ENCODE data around the gene LRR1.

The LRR1 gene

DNA sequence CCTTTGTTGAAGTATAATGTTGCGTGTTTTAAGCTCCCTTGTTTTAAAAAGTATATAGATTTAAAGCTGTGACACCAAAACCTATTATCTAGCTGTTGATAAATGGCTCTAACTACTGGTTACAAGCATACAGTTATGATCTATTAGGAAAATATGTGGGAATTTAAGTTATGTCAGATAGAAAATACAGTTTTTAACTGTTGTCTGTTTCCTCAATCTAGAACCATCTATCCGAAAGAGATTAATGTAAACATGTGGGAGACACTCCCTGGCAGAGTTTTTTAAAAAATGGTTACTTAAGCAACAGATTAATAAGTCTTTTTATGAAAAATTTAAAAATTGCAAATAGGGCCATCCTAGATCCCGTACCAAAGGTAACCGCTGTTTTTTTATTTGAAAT, 13.5 kb downstream of the LRR1 start:
- no peak overlapping the region for H3K4me3 ChIP-seq (ENCODE audit: low read length)
- no peak for TF ChIP-seq ZNF274 (IDR thresholded peaks at IDR 0.05; ENCODE audit: low read depth, low read length)

DNA sequence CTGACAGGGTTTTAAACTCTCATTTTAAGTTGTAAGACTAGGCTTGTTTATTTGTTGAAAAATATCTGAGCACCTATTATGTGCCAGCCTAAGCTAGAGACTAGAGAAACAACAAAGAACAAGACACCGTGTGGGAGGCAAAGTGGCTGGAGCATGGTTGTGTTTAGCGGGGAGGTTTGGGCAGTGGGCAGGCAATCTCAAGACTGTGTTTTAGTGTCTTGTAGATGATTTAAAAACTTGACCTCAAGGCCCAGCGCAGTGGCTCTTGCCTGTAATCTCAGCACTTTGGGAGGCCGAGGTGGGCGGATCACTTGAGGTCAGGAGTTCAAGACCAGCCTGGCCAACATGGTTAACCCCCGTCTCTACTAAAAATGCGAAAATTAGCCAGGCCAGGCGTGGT, 13.9 kb downstream of the LRR1 start:
- H3K4me3 ChIP-seq (ENCODE audit: low read length), result no peak overlapping the region
- no peak for TF ChIP-seq ZNF274 (IDR thresholded peaks at IDR 0.05; ENCODE audit: low read depth, low read length)

DNA sequence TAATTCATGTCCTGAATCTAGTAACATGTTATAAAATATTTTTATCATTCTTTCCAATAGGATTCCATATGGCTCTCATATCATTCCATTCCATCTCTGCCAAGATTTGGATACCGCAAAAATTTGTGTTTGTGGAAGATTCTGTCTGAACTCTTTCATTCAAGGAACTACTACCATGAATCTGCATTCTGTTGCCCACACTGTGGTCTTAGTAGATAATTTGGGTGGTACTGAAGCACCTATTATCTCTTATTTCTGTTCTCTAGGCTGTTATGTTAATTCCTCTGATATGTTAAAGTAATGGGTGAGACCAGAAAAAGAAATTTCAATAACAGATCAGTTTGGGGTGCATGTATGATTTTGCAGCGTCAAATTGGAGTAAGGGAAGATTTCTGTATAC, 15.5 kb downstream of the LRR1 start:
- H3K4me3 ChIP-seq (ENCODE audit: low read length), result no peak overlapping the region
- no peak for TF ChIP-seq ZNF274 (IDR thresholded peaks at IDR 0.05; ENCODE audit: low read depth, low read length)

DNA sequence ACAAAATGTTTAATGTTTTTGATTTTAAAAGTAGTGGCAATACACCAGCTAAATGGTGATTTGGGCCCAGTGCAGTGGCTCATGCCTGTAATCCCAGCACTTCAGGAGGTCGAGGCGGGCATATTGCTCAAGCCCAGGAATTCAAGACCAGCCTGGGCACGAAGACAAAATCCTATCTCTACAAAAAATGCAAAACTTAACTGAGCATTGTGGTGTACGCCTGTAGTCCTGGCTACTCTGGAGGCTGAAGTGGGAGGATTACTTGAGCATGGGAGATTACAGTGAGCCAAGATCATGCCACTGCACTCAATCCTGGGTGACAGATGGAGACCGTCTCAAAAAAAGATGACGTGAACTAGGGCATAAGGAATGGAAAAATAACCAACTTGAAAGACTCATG, 17.0 kb downstream of the LRR1 start:
- no peak overlapping the region for H3K4me3 ChIP-seq (ENCODE audit: low read length)
- TF ChIP-seq ZNF274 (IDR thresholded peaks at IDR 0.05; ENCODE audit: low read depth, low read length), result no peak

DNA sequence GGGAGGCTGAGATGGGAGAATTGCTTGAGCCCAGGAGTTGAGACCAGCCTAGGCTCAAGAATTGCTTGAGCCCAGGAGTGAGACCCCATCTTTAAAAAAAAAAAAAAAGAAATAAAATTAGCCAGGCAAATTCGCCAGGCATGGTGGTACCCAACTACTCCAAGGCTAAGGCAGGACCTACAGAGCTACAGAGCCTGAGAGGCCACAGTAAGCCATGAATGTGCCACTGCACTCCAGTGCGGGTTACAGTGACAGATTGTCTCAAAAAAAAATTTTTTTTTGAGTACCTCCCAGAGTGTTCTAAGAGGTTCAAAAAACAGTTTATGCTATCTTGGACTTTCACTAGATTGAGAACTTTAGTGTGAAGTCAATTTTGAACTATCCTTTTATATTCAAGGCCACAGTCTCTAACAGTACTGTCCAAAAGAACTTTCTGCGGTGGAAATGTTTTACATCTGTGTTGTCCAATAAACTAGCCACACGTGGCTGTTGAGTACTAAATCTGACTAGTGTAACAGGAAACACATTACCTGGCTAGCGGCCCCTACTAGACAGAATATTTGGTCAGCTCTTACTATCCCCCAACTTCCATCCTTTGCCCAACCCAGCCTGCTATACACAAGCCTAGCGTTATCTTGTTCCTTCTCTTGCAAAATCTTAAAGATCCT, 19.2 kb downstream of the LRR1 start:
- no peak for TF ChIP-seq ZNF274 (IDR thresholded peaks at IDR 0.05; ENCODE audit: low read depth, low read length)
- no peak overlapping the region for H3K4me3 ChIP-seq (ENCODE audit: low read length)

DNA sequence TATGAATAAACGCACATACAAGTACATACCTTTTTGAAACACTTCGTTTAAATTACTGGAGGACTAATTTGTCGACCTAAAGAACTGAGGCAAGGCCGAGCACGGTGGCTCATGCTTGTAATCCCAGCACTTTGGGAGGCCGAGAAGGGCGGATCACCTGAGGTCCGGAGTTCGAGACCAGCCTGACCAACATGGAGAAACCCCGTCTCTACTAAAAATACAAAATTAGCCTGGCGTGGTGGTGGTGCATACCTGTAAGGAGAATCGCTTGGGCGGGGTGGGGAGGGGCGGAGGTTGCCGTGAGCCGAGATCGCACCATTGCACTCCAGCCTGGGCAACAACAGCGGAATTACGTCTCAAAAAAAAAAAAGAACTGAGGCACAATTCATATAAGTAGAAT, 20.5 kb downstream of the LRR1 start:
- H3K4me3 ChIP-seq (ENCODE audit: low read length), result peak overlapping the region; percentile 72

DNA sequence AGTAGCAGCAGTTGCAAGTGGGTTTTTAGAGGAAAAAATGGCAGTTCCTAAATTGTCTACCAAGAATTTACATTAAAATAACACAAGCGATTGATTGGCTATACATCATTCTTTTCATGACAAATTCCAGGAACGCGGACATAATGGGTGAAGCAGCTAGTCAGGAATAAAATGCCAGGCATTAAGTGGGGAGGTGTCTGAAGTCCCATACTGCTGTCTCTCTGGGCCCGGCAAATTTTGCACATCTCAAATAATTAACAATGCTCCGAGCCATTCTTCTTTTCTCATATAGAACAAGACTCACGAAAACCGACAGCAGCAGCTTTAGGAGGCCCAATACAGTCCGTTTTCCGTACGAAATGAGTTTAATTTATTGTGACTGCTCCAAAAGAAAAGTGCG, 21.0 kb downstream of the LRR1 start:
- peak overlapping the region; percentile 72 for H3K4me3 ChIP-seq (ENCODE audit: low read length)
- no peak for TF ChIP-seq ZNF274 (IDR thresholded peaks at IDR 0.05; ENCODE audit: low read depth, low read length)

DNA sequence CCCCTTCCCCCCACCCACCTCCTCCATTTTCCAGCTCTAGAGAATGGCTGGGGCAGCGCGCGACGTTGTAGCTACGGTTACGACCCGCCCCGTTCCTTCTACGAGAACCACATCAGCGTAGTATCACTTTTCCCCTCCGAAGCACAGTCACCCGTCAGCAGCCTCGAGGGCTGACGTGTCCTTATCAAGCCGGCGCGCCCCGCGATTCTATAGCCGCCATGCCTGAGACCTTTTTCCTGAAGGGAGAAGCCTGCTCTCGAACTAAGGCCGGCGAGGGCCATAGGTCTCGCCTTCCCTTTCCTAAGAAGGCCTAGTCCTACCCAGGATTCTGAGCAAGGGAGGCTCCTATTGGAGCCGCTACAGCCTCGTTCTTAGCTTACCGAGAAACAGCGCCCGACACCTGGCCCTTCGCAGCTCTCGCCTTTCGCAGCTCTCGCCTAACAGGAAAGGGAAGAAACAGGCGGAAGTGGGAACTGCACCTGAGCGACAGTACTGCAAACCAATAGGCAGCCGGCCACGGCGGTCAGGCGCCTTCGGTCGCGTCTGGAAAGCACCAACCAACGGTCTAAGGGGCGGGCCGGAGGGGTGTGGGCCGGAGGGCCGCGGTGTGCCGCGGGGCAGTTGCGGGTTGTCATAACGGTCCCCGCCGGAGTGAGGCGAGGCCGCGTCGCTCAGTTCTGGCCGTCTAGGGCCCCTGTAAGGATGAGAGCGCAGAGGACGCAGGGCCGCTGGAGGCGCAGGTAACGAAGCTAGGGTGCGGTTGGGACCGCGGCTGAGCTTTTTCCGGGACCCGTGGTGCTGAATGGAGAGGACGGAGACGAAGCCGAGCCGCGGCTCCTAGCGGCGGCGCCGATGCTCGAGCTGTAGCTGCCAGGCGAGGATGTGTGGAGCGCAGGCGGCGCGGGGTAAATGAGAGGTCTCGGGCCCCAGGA, 21.7 kb downstream of the LRR1 start, which contains the start of the genes MGAT2 and RPL36AL:
TSS of gene MGAT2 (plus strand) at position 618 of the 932 bp plus-strand sequence. CDS start 470 bp downstream, outside the sequence.
TSS of gene RPL36AL (minus strand) at position 445 of the 932 bp plus-strand sequence. CDS start 1,522 bp downstream, outside the sequence.
- peak within 1 kb of the TSS; percentile 72 for H3K4me3 ChIP-seq (ENCODE audit: low read length)
- TF ChIP-seq ZNF274 (IDR thresholded peaks at IDR 0.05; ENCODE audit: low read depth, low read length), result no peak

DNA sequence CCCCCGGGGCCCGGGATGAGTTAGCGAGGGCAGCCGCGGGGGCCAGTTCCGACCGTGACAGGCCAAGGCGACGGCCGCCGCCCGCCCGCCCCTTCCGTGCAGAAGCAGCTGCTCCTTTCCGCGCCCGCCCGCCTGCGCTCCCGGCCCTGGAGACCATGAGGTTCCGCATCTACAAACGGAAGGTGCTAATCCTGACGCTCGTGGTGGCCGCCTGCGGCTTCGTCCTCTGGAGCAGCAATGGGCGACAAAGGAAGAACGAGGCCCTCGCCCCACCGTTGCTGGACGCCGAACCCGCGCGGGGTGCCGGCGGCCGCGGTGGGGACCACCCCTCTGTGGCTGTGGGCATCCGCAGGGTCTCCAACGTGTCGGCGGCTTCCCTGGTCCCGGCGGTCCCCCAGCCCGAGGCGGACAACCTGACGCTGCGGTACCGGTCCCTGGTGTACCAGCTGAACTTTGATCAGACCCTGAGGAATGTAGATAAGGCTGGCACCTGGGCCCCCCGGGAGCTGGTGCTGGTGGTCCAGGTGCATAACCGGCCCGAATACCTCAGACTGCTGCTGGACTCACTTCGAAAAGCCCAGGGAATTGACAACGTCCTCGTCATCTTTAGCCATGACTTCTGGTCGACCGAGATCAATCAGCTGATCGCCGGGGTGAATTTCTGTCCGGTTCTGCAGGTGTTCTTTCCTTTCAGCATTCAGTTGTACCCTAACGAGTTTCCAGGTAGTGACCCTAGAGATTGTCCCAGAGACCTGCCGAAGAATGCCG, 22.6 kb downstream of the LRR1 start:
- no peak for TF ChIP-seq ZNF274 (IDR thresholded peaks at IDR 0.05; ENCODE audit: low read depth, low read length)
- peak overlapping the region; percentile 66 for H3K4me3 ChIP-seq (ENCODE audit: low read length)

DNA sequence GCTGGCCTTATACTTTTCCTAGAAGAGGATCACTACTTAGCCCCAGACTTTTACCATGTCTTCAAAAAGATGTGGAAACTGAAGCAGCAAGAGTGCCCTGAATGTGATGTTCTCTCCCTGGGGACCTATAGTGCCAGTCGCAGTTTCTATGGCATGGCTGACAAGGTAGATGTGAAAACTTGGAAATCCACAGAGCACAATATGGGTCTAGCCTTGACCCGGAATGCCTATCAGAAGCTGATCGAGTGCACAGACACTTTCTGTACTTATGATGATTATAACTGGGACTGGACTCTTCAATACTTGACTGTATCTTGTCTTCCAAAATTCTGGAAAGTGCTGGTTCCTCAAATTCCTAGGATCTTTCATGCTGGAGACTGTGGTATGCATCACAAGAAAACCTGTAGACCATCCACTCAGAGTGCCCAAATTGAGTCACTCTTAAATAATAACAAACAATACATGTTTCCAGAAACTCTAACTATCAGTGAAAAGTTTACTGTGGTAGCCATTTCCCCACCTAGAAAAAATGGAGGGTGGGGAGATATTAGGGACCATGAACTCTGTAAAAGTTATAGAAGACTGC, 23.4 kb downstream of the LRR1 start:
- peak overlapping the region; percentile 66 for H3K4me3 ChIP-seq (ENCODE audit: low read length)
- TF ChIP-seq ZNF274 (IDR thresholded peaks at IDR 0.05; ENCODE audit: low read depth, low read length), result no peak

DNA sequence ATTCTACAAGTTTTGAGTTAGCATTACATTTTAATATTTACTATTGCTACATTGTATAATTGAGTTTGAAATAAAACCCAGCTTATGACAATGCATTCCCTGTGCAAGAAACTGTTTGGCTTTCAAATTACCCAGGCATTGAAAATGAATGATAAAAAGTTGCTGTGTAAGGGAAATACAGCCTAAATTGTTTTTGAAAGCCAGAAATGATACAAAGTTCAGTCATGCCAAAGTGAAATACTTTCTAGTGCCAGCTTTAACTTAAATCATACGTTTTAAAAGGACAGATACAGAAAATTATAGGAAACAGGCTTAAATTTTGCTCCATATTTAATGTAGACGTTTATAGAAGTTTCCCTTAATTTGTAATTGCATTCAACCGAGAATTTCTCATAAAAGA, 24.6 kb downstream of the LRR1 start:
- H3K4me3 ChIP-seq (ENCODE audit: low read length), result peak overlapping the region; percentile 66
- no peak for TF ChIP-seq ZNF274 (IDR thresholded peaks at IDR 0.05; ENCODE audit: low read depth, low read length)

DNA sequence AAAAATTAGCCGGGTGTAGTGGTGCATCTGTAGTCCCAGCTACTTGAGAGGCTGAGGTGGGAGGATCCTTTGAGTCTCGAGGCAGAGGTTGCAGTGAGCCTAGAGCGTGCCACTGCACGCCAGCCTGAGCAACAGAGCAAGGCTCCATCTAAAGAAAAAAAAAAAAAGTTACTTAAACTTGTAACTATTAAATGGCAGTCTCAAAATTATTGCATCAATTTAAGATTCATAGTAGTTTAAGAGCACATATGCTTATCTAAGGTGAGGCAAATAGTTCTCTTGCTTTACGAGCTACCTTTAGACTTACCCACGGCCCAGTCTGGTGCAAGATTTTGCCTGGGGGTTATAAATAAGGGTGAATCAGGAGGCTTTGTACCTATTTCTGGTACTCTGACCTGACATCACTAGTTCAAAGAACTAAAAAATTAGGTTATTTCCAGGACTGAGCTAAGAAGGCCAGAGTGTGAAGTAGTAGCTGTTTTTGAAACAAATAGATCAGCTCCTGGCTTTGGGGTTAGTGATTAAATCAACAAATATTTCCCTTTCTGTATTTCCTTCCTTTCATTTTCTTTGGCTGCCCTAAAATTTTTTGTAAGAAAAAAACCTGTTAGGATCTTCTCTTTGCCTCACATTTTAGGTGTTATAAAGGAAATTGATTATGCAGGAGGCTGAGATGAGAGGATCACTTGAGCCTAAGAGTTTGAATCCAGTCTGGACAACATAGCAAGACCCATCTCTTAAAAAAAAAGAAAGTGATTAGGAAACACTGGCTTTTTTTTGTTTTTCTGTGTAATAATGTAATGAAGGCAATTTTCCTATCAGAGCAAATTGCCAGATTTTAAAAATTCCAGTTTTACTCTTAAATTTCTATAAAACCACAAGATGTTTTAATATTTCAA, 25.4 kb downstream of the LRR1 start:
- TF ChIP-seq ZNF274 (IDR thresholded peaks at IDR 0.05; ENCODE audit: low read depth, low read length), result no peak
- H3K4me3 ChIP-seq (ENCODE audit: low read length), result peak overlapping the region; percentile 66

Data from GM08714 (cell line).